SK-N-SH (cell line): ENCODE results near the gene NEK9. TPM values are rescaled to one million over a fixed set of nuclear protein-coding genes. Genes with fewer than 3 reads are reported as not detected.
A peak's percentile ranks its signal among the peaks of the same experiment; 100 is the strongest.

Experiments used
- CTCF ChIA-PET: fragments of 300-600, 350-600 bp; formaldehyde crosslinking; extraction: SDS; loops from one replicate; lab custom pipeline; 2021; lab: Yijun Ruan, JAX
- POLR2A ChIA-PET: fragments of 350-600 bp; sonication (Branson Sonifier 250); formaldehyde crosslinking; extraction: SDS; loops from one replicate; lab custom pipeline; 2020; ENCODE audit warnings: antibody characterized with exemption, inconsistent platforms; lab: Yijun Ruan, JAX
- DNase-seq: peaks from one replicate; pipeline ENCODE4 v3.0.0; 2012
- H2AFZ ChIP-seq: fragments of 200-600 bp; sonication (generic); 2 replicates; pipeline ENCODE4 v1.8.1; 2016; ENCODE audit warnings: antibody characterized with exemption, mild to moderate bottlenecking, low read depth
- H3F3A ChIP-seq: fragments of 200-600 bp; sonication (generic); replicated peaks from 2 replicates; pipeline ENCODE3; 2016; ENCODE audit warnings: antibody characterized with exemption, mild to moderate bottlenecking; ENCODE audit not compliant: insufficient read depth
- H3K27ac ChIP-seq, 2 experiments: fragments of 200-500 bp in 1 of 2; fragments of 200-600 bp in 1 of 2; sonication (Bioruptor generic) in 1 of 2; sonication (generic), shearing (Covaris generic) in 1 of 2; 2 replicates each; pipeline versions ENCODE4 v1.5.1 to v1.6.1; 2014 to 2016; ENCODE audit warnings: low read depth in 2 of 2, inconsistent platforms in 1 of 2, low read length in 1 of 2, mild to moderate bottlenecking in 1 of 2, mixed read lengths in 1 of 2
- H3K27me3 ChIP-seq: fragments of 200-600 bp; sonication (generic), shearing (Covaris generic); 2 replicates; pipeline ENCODE4 v1.6.1; 2016; ENCODE audit warnings: mixed run types; ENCODE audit not compliant: insufficient read depth
- H3K36me3 ChIP-seq, 2 experiments: fragments of 200-500 bp in 1 of 2; fragments of 200-600 bp in 1 of 2; sonication (Bioruptor generic) in 1 of 2; sonication (generic) in 1 of 2; replicated peaks in 1 of 2; 2 replicates each; pipeline versions ENCODE3 to v1.5.1; 2014 to 2016; ENCODE audit warnings: low read length in 1 of 2, mild to moderate bottlenecking in 1 of 2; ENCODE audit not compliant: insufficient read depth in 2 of 2, control insufficient read depth in 1 of 2
- H3K4me1 ChIP-seq, 2 experiments: fragments of 200-500 bp in 1 of 2; fragments of 200-600 bp in 1 of 2; sonication (Bioruptor generic) in 1 of 2; sonication (generic), shearing (Covaris generic) in 1 of 2; 2 replicates each; pipeline versions ENCODE4 v1.5.1 to v1.6.1; 2014 to 2016; ENCODE audit warnings: low read depth in 1 of 2, low read length in 1 of 2, mixed run types in 1 of 2; ENCODE audit not compliant: insufficient read depth in 2 of 2, control insufficient read depth in 1 of 2
- H3K4me2 ChIP-seq: fragments of 200-600 bp; sonication (generic), shearing (Covaris generic); 2 replicates; pipeline ENCODE4 v1.6.1; 2017; ENCODE audit warnings: mixed run types
- H3K4me3 ChIP-seq, 2 experiments: fragments of 200-500 bp in 1 of 2; fragments of 200-600 bp in 1 of 2; sonication (Bioruptor generic) in 1 of 2; sonication (generic), shearing (Covaris generic) in 1 of 2; 2 replicates each; pipeline versions ENCODE4 v1.5.1 to v1.8.1; 2014 to 2016; ENCODE audit warnings: low read depth in 2 of 2, inconsistent platforms in 1 of 2, low read length in 1 of 2, mild to moderate bottlenecking in 1 of 2, mixed read lengths in 1 of 2, moderate library complexity in 1 of 2
- H3K79me2 ChIP-seq: fragments of 200-600 bp; sonication (generic); 2 replicates; pipeline ENCODE4 v1.8.1; 2017; ENCODE audit warnings: mild to moderate bottlenecking; ENCODE audit not compliant: insufficient read depth
- H3K9ac ChIP-seq: fragments of 200-600 bp; sonication (generic); 2 replicates; pipeline ENCODE4 v1.6.1; 2017; ENCODE audit warnings: mixed run types
- H3K9me2 ChIP-seq: fragments of 200-600 bp; sonication (generic); 2 replicates; pipeline ENCODE4 v1.6.1; 2017; ENCODE audit warnings: mixed run types
- H3K9me3 ChIP-seq: fragments of 200-600 bp; sonication (generic); 2 replicates; pipeline ENCODE4 v1.6.1; 2017; ENCODE audit warnings: mixed run types, mild to moderate bottlenecking, moderate library complexity
- H4K20me1 ChIP-seq: fragments of 200-600 bp; sonication (generic); 2 replicates; pipeline ENCODE4 v1.6.1; 2017; ENCODE audit warnings: mild to moderate bottlenecking, mixed run types; ENCODE audit not compliant: insufficient read depth
- ELF1 ChIP-seq: IDR thresholded peaks from 2 replicates; pipeline ENCODE4 v1.4.0; 2012
- EP300 ChIP-seq, 2 experiments: IDR thresholded peaks; 2 replicates each; pipeline versions ENCODE4 v1.4.0 to v1.6.1; 2012; ENCODE audit warnings: borderline replicate concordance in 1 of 2, low read depth in 1 of 2, low read length in 1 of 2
- FOSL2 ChIP-seq: IDR thresholded peaks from 2 replicates; pipeline ENCODE4 v1.4.0; 2012; ENCODE audit warnings: low read depth, mild to moderate bottlenecking, moderate library complexity, borderline replicate concordance
- FOXJ3 ChIP-seq: sonication (generic); formaldehyde crosslinking; IDR thresholded peaks from 2 replicates; pipeline ENCODE4 v1.5.1; 2020; ENCODE audit warnings: mild to moderate bottlenecking, missing genetic modification reagents
- FOXM1 ChIP-seq: IDR thresholded peaks from 2 replicates; pipeline ENCODE4 v1.4.0; 2012; ENCODE audit warnings: low read depth, mild to moderate bottlenecking
- GABPA ChIP-seq: IDR thresholded peaks from 2 replicates; pipeline ENCODE4 v1.4.0; 2012; ENCODE audit warnings: low read depth, mild to moderate bottlenecking
- GATA2 ChIP-seq: sonication (generic); formaldehyde crosslinking; IDR thresholded peaks from 2 replicates; pipeline ENCODE4 v1.5.0; 2020; ENCODE audit warnings: mild to moderate bottlenecking, missing genetic modification reagents
- NFIC ChIP-seq: IDR thresholded peaks from 2 replicates; pipeline ENCODE4 v1.4.0; 2012; ENCODE audit warnings: borderline replicate concordance
- POLR2AphosphoS5 ChIP-seq: IDR thresholded peaks from 2 replicates; pipeline ENCODE4 v1.6.1; 2012; ENCODE audit warnings: low read depth, low read length
- RCOR1 ChIP-seq: fragments of 150-350 bp; IDR thresholded peaks from 2 replicates; pipeline ENCODE4 v1.6.1; 2017; ENCODE audit warnings: antibody characterized with exemption, low read length
- SMC3 ChIP-seq: IDR thresholded peaks from 2 replicates; pipeline ENCODE4 v1.6.1; 2012; ENCODE audit warnings: low read depth, low read length, improper control_type of control experiment
- TCF12 ChIP-seq: IDR thresholded peaks from 2 replicates; pipeline ENCODE4 v1.4.0; 2012
- TEAD4 ChIP-seq: IDR thresholded peaks from 2 replicates; pipeline ENCODE4 v1.4.0; 2012; ENCODE audit warnings: mild to moderate bottlenecking, borderline replicate concordance; ENCODE audit not compliant: insufficient read depth
- USF1 ChIP-seq: IDR thresholded peaks from 2 replicates; pipeline ENCODE4 v1.4.0; 2012; ENCODE audit warnings: low read depth, borderline replicate concordance
- USF2 ChIP-seq: fragments of 150-350 bp; IDR thresholded peaks from 2 replicates; pipeline ENCODE4 v1.6.1; 2017; ENCODE audit warnings: antibody characterized with exemption, low read length, low read depth, borderline replicate concordance
- WGBS: methylation state at CpG from one replicate; pipeline ENCODE4 v1.1.6; 2017; ENCODE audit warnings: low lambda C conversion rate; 5-methylcytosine and 5-hydroxymethylcytosine counted together
- polyA plus RNA-seq, 3 experiments: library from polyadenylated mRNA; depleted of rRNA; stranded (reverse); fragments of >200 nt; gene quantifications; 2 replicates each; pipeline ENCODE4 v1.2.3, GENCODE V29; 2012

Gene NEK9
- polyA plus RNA-seq, 1 of the 3 experiments (the other 2 are of a cell fraction): 48.1 TPM

GRCh38 chr14:75063491-75064204, 63.2 kb downstream of the NEK9 start, which contains the start of gene ACYP1 (continued):
- TF ChIP-seq ELF1 (peak; percentile 75), FOXM1 (no peak), SMC3 (no peak), GABPA (peak; percentile 69), FOXJ3 (CRISPR knock-in tag) (no peak), USF2 (no peak), FOSL2 (no peak), NFIC (no peak), EP300 (IDR thresholded peaks at IDR 0.05; ENCODE audit: borderline replicate concordance in 1 of 2, low read depth in 1 of 2, low read length in 1 of 2) (no peak), TCF12 (no peak), USF1 (no peak)

- Histone ChIP-seq H3K4me1 (peaks cover 0 to 8% of the 10 kb centered on the region in 2 experiments; a peak in 1 of 4 replicates), H3K9ac (peak overlapping the region; percentile 69), H3K9me2 (no peaks in the 10 kb centered on the region), H3K27ac (peak overlapping the region; percentile 10 to 67; a peak in 3 of 4 replicates), H3K9me3 (0 out of 2 replicates have a peak, but pooled peaks cover 5% of the 10 kb centered on the region), H3K4me3 (peak overlapping the region; percentile 71 to 78), H4K20me1 (no peaks in the 10 kb centered on the region), H3K79me2 (peaks cover 56% of the 10 kb centered on the region), H3K27me3 (no peaks in the 10 kb centered on the region), H2AFZ (peak overlapping the region; percentile 75), H3F3A (peaks cover 16% of the 10 kb centered on the region), H3K36me3 (peaks cover 0 to 13% of the 10 kb centered on the region in 2 experiments), H3K4me2 (peak overlapping the region; percentile 92)
- TF ChIP-seq GATA2 (CRISPR knock-in tag) (no peak), POLR2AphosphoS5 (no peak), RCOR1 (no peak), NFIC (no peak), TEAD4 (no peak), USF2 (no peak)
- POLR2A ChIA-PET: interaction anchor here (1.0 kb wide), 2 partner anchors 108 to 109 kb away, joined by 3 read pairs; partner anchors contain the start of gene PGF
- no peak for DNase-seq
- CTCF ChIA-PET: interaction anchor here (0.9 to 5.6 kb wide), 9 partner anchors 8 to 194 kb away, joined by 3 to 26 read pairs (median 5); partner anchors contain the start of gene MLH3
- 24% methylated on average over 5 of the region's 5 CpGs for WGBS
Observed at GRCh38 chr14:75063013-75063412, 63.8 kb downstream of the NEK9 start.
